SK-N-SH treated with all-trans-retinoic acid at 6 μM for 48 hours (cell line): ENCODE results near the gene TM4SF20.

Experiments used
- ISL1 ChIP-seq: fragments of 250-450 bp; sonication (Bioruptor Pico); IDR thresholded peaks from 2 replicates; pipeline ENCODE4 v2.1.2; 2022; ENCODE audit warnings: mild to moderate bottlenecking, moderate library complexity
- OSR1 ChIP-seq: fragments of 250-450 bp; sonication (Bioruptor Pico); IDR thresholded peaks from 2 replicates; pipeline ENCODE4 v1.8.0; 2022; ENCODE audit warnings: moderate library complexity, mild to moderate bottlenecking, inconsistent platforms
- PPARA ChIP-seq: fragments of 250-450 bp; sonication (Bioruptor Pico); IDR thresholded peaks from 2 replicates; pipeline ENCODE4 v1.5.0; 2020; ENCODE audit warnings: mild to moderate bottlenecking, borderline replicate concordance
- RARB ChIP-seq: fragments of 250-450 bp; sonication (Bioruptor Pico); IDR thresholded peaks from 2 replicates; pipeline ENCODE4 v1.8.0; 2021; ENCODE audit warnings: mild to moderate bottlenecking, moderate library complexity
- SNAI2 ChIP-seq: fragments of 250-450 bp; sonication (Bioruptor Pico); IDR thresholded peaks from 2 replicates; pipeline ENCODE4 v1.5.0; 2020; ENCODE audit warnings: mild to moderate bottlenecking, moderate library complexity
- TOX ChIP-seq: fragments of 250-450 bp; sonication (Bioruptor Pico); IDR thresholded peaks from 2 replicates; pipeline ENCODE4 v1.8.0; 2021; ENCODE audit warnings: mild to moderate bottlenecking, moderate library complexity, borderline replicate concordance
- ZFP3 ChIP-seq: fragments of 250-450 bp; sonication (Bioruptor Pico); IDR thresholded peaks from 2 replicates; pipeline ENCODE4 v1.5.0; 2020; ENCODE audit warnings: mild to moderate bottlenecking, moderate library complexity
- ZFP30 ChIP-seq: fragments of 450-650 bp; formaldehyde crosslinking; IDR thresholded peaks from 2 replicates; pipeline ENCODE4 v1.5.0; 2022; ENCODE audit warnings: mild to moderate bottlenecking, moderate library complexity
- ZNF70 ChIP-seq: fragments of 450-650 bp; formaldehyde crosslinking; IDR thresholded peaks from 2 replicates; pipeline ENCODE4 v1.5.0; 2020; ENCODE audit warnings: mild to moderate bottlenecking, moderate library complexity
- ZNF8 ChIP-seq: fragments of 450-650 bp; formaldehyde crosslinking; IDR thresholded peaks from 2 replicates; pipeline ENCODE4 v1.5.0; 2020; ENCODE audit warnings: mild to moderate bottlenecking, moderate library complexity
- TF ChIP-seq, protein P1 (sequence below): fragments of 250-450 bp; sonication (Bioruptor Pico); IDR thresholded peaks from 2 replicates; pipeline ENCODE4 v1.8.0; 2020; ENCODE audit warnings: mild to moderate bottlenecking, moderate library complexity, borderline replicate concordance
- TF ChIP-seq, protein P2 (sequence below): fragments of 250-450 bp; sonication (Bioruptor Pico); IDR thresholded peaks from 2 replicates; pipeline ENCODE4 v1.5.1; 2021; ENCODE audit warnings: mild to moderate bottlenecking, moderate library complexity
- TF ChIP-seq, protein P3 (sequence below): fragments of 250-450 bp; sonication (Bioruptor Pico); IDR thresholded peaks from 2 replicates; pipeline ENCODE4 v1.5.1; 2020; ENCODE audit warnings: low read depth, mild to moderate bottlenecking, moderate library complexity

DNA sequence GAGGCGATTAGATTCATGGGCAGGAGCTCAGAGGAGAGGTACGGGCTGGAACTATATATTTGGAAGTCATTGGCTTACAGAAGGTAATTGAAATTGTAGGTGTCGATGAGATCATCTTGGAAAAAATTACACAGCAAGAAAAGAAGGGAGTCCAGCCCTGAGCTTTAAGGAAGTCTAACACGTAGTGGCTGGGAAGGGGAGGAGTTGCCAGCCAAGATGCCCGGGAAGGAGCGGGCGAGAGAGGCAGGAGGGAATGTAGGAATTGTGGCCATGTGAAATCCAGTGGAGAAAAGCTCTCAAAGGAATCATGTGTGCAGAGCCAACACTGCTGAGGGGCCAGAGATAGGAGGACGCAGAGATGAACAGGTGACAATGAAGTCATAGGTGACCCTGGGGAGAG is 34.3 kb upstream of the TM4SF20 start:
- TF ChIP-seq PPARA (CRISPR knock-in tag) (no peak), SNAI2 (CRISPR knock-in tag) (no peak), OSR1 (CRISPR knock-in tag) (no peak), TOX (CRISPR knock-in tag) (no peak), ZNF70 (CRISPR knock-in tag) (no peak), ZFP3 (CRISPR knock-in tag) (no peak), ZFP30 (CRISPR knock-in tag) (no peak), ZNF8 (no peak), ISL1 (no peak), RARB (CRISPR knock-in tag) (no peak)
- TF ChIP-seq, protein P1, sequence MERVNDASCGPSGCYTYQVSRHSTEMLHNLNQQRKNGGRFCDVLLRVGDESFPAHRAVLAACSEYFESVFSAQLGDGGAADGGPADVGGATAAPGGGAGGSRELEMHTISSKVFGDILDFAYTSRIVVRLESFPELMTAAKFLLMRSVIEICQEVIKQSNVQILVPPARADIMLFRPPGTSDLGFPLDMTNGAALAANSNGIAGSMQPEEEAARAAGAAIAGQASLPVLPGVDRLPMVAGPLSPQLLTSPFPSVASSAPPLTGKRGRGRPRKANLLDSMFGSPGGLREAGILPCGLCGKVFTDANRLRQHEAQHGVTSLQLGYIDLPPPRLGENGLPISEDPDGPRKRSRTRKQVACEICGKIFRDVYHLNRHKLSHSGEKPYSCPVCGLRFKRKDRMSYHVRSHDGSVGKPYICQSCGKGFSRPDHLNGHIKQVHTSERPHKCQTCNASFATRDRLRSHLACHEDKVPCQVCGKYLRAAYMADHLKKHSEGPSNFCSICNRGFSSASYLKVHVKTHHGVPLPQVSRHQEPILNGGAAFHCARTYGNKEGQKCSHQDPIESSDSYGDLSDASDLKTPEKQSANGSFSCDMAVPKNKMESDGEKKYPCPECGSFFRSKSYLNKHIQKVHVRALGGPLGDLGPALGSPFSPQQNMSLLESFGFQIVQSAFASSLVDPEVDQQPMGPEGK (CRISPR knock-in tag): no peak
- TF ChIP-seq, protein P2, sequence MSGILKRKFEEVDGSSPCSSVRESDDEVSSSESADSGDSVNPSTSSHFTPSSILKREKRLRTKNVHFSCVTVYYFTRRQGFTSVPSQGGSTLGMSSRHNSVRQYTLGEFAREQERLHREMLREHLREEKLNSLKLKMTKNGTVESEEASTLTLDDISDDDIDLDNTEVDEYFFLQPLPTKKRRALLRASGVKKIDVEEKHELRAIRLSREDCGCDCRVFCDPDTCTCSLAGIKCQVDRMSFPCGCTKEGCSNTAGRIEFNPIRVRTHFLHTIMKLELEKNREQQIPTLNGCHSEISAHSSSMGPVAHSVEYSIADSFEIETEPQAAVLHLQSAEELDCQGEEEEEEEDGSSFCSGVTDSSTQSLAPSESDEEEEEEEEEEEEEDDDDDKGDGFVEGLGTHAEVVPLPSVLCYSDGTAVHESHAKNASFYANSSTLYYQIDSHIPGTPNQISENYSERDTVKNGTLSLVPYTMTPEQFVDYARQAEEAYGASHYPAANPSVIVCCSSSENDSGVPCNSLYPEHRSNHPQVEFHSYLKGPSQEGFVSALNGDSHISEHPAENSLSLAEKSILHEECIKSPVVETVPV: no peak
- TF ChIP-seq, protein P3, sequence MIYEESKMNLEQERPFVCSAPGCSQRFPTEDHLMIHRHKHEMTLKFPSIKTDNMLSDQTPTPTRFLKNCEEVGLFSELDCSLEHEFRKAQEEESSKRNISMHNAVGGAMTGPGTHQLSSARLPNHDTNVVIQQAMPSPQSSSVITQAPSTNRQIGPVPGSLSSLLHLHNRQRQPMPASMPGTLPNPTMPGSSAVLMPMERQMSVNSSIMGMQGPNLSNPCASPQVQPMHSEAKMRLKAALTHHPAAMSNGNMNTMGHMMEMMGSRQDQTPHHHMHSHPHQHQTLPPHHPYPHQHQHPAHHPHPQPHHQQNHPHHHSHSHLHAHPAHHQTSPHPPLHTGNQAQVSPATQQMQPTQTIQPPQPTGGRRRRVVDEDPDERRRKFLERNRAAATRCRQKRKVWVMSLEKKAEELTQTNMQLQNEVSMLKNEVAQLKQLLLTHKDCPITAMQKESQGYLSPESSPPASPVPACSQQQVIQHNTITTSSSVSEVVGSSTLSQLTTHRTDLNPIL: no peak
